Measurements from ENCODE around the gene KANSL1. TPM values are rescaled to one million over a fixed set of nuclear protein-coding genes. Genes with fewer than 3 reads are reported as not detected.

Gene KANSL1
- total and polyA plus RNA-seq, 10 of the 15 experiments (the other 5 are each of a cell fraction or from before 2014, with no cell fraction given), result 4.7 to 60.6 (median 28.0) TPM

DNA sequence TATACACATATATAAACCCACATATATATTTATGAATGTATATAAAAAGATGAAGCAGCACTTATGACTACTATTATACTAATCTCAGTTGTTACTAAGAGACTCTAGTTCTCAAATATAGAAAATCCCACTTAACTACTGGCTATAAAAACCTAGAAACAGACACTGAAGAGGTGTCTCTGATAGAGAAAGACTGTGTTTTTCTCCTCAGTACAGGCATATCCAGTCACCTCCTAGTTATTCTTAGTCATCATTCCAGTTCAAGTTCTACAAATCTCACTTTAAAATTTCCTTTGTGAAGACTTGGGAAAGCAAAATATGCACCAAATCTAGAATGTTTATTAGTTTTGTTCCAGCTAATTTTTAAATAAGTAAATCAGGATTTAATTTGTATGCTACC, 100.2 kb downstream of the KANSL1 start:
- DNase-seq (ENCODE audit: low read depth, low spot score) (no peak), FAIRE-seq (no peak), ATAC-seq (no peak)
- H3K27ac ChIP-seq (ENCODE audit: control insufficient read depth, insufficient read depth), result no peak overlapping the region
- SMC1A ChIA-PET (ENCODE audit: uncharacterized antibody, unreplicated experiment), result interaction anchor here (0.9 to 3.0 kb wide), 9 partner anchors 10 to 120 kb away, joined by 3 to 13 read pairs (median 3); no protein-coding TSS in a partner anchor
- no peaks in the 10 kb centered on the region for H3K9me3 ChIP-seq (replicated peaks; ENCODE audit: control insufficient read depth, insufficient read depth, low read length)
- H3K4me3 ChIP-seq, result no peak overlapping the region
- in situ Hi-C loops (cut with MboI), result no loop called here
- H3K36me3 ChIP-seq (ENCODE audit: control insufficient read depth in 2 of 2, insufficient read depth in 2 of 2, low read length in 1 of 2), result peaks cover 10 to 21% of the 10 kb centered on the region in 2 experiments
- no peak overlapping the region for H3K4me2 ChIP-seq (ENCODE audit: control insufficient read depth, insufficient read depth)
- H3K79me2 ChIP-seq (ENCODE audit: control insufficient read depth, insufficient read depth, low read length), result peaks cover 55% of the 10 kb centered on the region
- POLR2A ChIA-PET, result interaction anchor here (1.1 to 1.3 kb wide), 3 partner anchors 7 to 94 kb away, joined by 3 read pairs; no protein-coding TSS in a partner anchor
- no peak overlapping the region for H2AFZ ChIP-seq (ENCODE audit: control insufficient read depth, low read depth, low read length)
- RAD21 ChIA-PET (ENCODE audit: unreplicated experiment), result interaction anchor here (0.8 to 1.1 kb wide), 2 partner anchors 10 to 120 kb away, joined by 3 read pairs; no protein-coding TSS in a partner anchor
- no peak for TF ChIP-seq SMARCA5 (IDR thresholded peaks at IDR 0.05)
- H3K4me1 ChIP-seq (ENCODE audit: control insufficient read depth, insufficient read depth, low read length), result no peaks in the 10 kb centered on the region
- BruUV-seq (replicated peaks), result no TSS peak
- intact Hi-C loops (cut with micrococcal nuclease; ENCODE audit: unreplicated experiment), result no loop called here
- no peak overlapping the region for H3K9ac ChIP-seq (ENCODE audit: control insufficient read depth, insufficient read depth, low read length)
- no peaks in the 10 kb centered on the region for H3K27me3 ChIP-seq (replicated peaks in 1 of 2; ENCODE audit: control insufficient read depth in 2 of 2, insufficient read depth in 2 of 2, low read length in 1 of 2)
- no peaks in the 10 kb centered on the region for H4K20me1 ChIP-seq (ENCODE audit: control insufficient read depth, insufficient read depth)
- CTCF ChIA-PET, result interaction anchor here (1.0 to 5.1 kb wide), 5 partner anchors 11 to 120 kb away, joined by 3 to 41 read pairs (median 4); no protein-coding TSS in a partner anchor

GRCh38 chr17:46090871-46091270, 102.4 kb downstream of the KANSL1 start:
- in situ Hi-C loops (cut with MboI) (no loop called here), intact Hi-C loops (cut with micrococcal nuclease; ENCODE audit: unreplicated experiment) (no loop called here)
- Histone ChIP-seq H3K27me3 (replicated peaks in 1 of 2; ENCODE audit: control insufficient read depth in 2 of 2, insufficient read depth in 2 of 2, low read length in 1 of 2) (no peaks in the 10 kb centered on the region), H3K4me1 (ENCODE audit: control insufficient read depth, insufficient read depth, low read length) (no peaks in the 10 kb centered on the region), H3K27ac (ENCODE audit: control insufficient read depth, insufficient read depth) (no peak overlapping the region), H3K4me3 (no peak overlapping the region), H4K20me1 (ENCODE audit: control insufficient read depth, insufficient read depth) (no peaks in the 10 kb centered on the region), H3K36me3 (ENCODE audit: control insufficient read depth in 2 of 2, insufficient read depth in 2 of 2, low read length in 1 of 2) (peaks cover 11 to 22% of the 10 kb centered on the region in 2 experiments), H3K79me2 (ENCODE audit: control insufficient read depth, insufficient read depth, low read length) (peaks cover 45% of the 10 kb centered on the region), H3K4me2 (ENCODE audit: control insufficient read depth, insufficient read depth) (no peak overlapping the region), H3K9ac (ENCODE audit: control insufficient read depth, insufficient read depth, low read length) (no peak overlapping the region), H3K9me3 (replicated peaks; ENCODE audit: control insufficient read depth, insufficient read depth, low read length) (no peaks in the 10 kb centered on the region), H2AFZ (ENCODE audit: control insufficient read depth, low read depth, low read length) (no peak overlapping the region)
- ATAC-seq (no peak), DNase-seq (ENCODE audit: low read depth, low spot score) (no peak), FAIRE-seq (no peak)
- 68% methylated on average over 4 of the region's 4 CpGs for WGBS (ENCODE audit: insufficient coverage, insufficient replicate concordance, low lambda C conversion rate, missing lambda C conversion rate)
- ChIA-PET SMC1A (ENCODE audit: uncharacterized antibody, unreplicated experiment) (interaction anchor here (0.7 to 5.6 kb wide), 25 partner anchors 8 to 196 kb away, joined by 3 to 44 read pairs (median 5); partner anchors contain the start of gene KANSL1), RAD21 (ENCODE audit: unreplicated experiment) (interaction anchor here (1.0 to 2.0 kb wide), 6 partner anchors 9 to 862 kb away, joined by 3 to 8 read pairs (median 4); no protein-coding TSS in a partner anchor), POLR2A (interaction anchor here (0.8 to 1.6 kb wide), 9 partner anchors 9 to 79 kb away, joined by 3 to 8 read pairs (median 4); no protein-coding TSS in a partner anchor), CTCF (interaction anchor here (0.7 to 5.1 kb wide), 18 partner anchors 8 to 196 kb away, joined by 3 to 41 read pairs (median 4); no protein-coding TSS in a partner anchor)
- TF ChIP-seq, protein P1, sequence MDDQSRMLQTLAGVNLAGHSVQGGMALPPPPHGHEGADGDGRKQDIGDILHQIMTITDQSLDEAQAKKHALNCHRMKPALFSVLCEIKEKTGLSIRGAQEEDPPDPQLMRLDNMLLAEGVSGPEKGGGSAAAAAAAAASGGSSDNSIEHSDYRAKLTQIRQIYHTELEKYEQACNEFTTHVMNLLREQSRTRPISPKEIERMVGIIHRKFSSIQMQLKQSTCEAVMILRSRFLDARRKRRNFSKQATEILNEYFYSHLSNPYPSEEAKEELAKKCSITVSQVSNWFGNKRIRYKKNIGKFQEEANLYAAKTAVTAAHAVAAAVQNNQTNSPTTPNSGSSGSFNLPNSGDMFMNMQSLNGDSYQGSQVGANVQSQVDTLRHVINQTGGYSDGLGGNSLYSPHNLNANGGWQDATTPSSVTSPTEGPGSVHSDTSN (IDR thresholded peaks at IDR 0.05; ENCODE audit: insufficient replicate concordance, low read depth, low read length), result no peak
- TF ChIP-seq CHD2 (IDR thresholded peaks at IDR 0.05; ENCODE audit: borderline replicate concordance, low read depth, low read length) (no peak), PML (IDR thresholded peaks at IDR 0.05; ENCODE audit: low read length) (no peak), MLLT1 (IDR thresholded peaks at IDR 0.05) (no peak), TBL1XR1 (IDR thresholded peaks at IDR 0.05; ENCODE audit: low read depth, low read length) (no peak), MXI1 (IDR thresholded peaks at IDR 0.05; ENCODE audit: low read depth, low read length) (no peak)
- TF ChIP-seq, protein P2, sequence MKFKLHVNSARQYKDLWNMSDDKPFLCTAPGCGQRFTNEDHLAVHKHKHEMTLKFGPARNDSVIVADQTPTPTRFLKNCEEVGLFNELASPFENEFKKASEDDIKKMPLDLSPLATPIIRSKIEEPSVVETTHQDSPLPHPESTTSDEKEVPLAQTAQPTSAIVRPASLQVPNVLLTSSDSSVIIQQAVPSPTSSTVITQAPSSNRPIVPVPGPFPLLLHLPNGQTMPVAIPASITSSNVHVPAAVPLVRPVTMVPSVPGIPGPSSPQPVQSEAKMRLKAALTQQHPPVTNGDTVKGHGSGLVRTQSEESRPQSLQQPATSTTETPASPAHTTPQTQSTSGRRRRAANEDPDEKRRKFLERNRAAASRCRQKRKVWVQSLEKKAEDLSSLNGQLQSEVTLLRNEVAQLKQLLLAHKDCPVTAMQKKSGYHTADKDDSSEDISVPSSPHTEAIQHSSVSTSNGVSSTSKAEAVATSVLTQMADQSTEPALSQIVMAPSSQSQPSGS (IDR thresholded peaks at IDR 0.05; ENCODE audit: low read length), result no peak
- BruUV-seq (replicated peaks), result no TSS peak
